Heart left ventricle (tissue), 13 donors: ENCODE data around the gene KRT81.

ENCODE experiments used
- CTCF ChIP-seq, 12 donors: fragments of 200-600 bp; sonication (generic) in 4 of 12; IDR thresholded peaks; one replicate each; pipeline versions ENCODE4 v1.5.0 to v1.8.0; 2018 to 2022; ENCODE audit warnings: antibody characterized with exemption in 12 of 12, mild to moderate bottlenecking in 5 of 12
- POLR2A ChIP-seq, 2 donors: fragments of 450-650 bp; IDR thresholded peaks; one replicate each; pipeline ENCODE4 v1.6.1; 2017; ENCODE audit warnings: antibody characterized with exemption in 2 of 2, mild to moderate bottlenecking in 2 of 2, moderate library complexity in 2 of 2
- donor health status: ischemic (EF 13 %, LVEDD 7.1; RV severe dilation, severe dysfunction).
- donor health status: DM: no; HTN: yes; CAD: no.
- donor health status: DM: no; HTN: no; CAD: no.
- donor health status: ischemic (EF 25% LVEDD 6.9; RV normal size, moderate dysfunction).
- donor health status: ischemic (EF 25% LVEDD 5.7; RV mildly dilated, moderate dysfunction).
- donor health status: ischemic (EF 35%, LVEDD 5.7; RV mildly dilated, moderate dysfunction).
- donor health status: nonischemic (EF 11% LVEDD 7.7; RV severe dilation, severe dysfunction).
- donor health status: DM: yes; HTN: yes; CAD: no.
- donor health status: PGD.
- donor health status: ischemic (EF 29% LVEDD 5.4; RV normal size, mild dysfunction).
- donor health status: nonischemic (EF 23%, LVEDD 6.1; RV moderate dilation, normal function).

DNA sequence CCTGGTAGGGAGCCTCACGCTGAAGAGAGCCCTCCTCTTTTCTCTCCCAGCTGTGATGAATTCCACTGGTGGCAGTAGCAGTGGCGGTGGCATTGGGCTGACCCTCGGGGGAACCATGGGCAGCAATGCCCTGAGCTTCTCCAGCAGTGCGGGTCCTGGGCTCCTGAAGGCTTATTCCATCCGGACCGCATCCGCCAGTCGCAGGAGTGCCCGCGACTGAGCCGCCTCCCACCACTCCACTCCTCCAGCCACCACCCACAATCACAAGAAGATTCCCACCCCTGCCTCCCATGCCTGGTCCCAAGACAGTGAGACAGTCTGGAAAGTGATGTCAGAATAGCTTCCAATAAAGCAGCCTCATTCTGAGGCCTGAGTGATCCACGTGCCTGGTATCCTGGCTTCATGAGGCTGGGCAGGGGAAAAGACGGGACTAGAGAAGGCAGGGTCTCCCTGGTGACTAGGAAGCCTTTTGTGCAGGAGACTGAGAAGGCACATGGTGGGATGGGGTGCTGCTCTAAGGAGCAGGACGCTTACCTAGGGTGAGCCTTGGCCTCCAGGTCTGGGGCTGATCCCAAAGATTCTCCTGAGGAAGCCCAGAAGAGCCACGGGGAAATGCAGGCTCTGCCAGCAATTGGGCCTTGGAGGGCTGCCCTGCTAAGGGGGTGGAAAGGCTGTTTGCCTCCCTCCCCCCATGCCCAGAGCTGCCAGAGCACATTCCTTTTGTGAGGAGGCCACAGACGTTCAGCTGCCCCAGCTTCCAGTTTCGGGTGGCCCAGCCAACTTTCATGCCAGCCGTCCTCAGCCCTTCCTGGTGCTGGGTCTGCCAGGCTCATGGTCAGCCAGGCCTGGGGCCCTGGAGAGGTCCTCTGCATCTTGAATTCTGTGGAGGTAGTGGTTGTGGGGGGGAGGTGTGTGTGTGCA, 42.5 kb downstream of the KRT81 start:
- no peak for TF ChIP-seq CTCF (IDR thresholded peaks at IDR 0.05)
- no peak for TF ChIP-seq POLR2A (IDR thresholded peaks at IDR 0.05)
